Measurements from ENCODE around the gene DLAT.
"Not testable (repeated sequence)": the region's sequence is repeated elsewhere in the genome, so short reads cannot be mapped to it uniquely, and the experiment has no call there.

Gene DLAT
- total RNA-seq: 22.7 to 35.5 (median 29.4) reads per million in 4 donors

DNA sequence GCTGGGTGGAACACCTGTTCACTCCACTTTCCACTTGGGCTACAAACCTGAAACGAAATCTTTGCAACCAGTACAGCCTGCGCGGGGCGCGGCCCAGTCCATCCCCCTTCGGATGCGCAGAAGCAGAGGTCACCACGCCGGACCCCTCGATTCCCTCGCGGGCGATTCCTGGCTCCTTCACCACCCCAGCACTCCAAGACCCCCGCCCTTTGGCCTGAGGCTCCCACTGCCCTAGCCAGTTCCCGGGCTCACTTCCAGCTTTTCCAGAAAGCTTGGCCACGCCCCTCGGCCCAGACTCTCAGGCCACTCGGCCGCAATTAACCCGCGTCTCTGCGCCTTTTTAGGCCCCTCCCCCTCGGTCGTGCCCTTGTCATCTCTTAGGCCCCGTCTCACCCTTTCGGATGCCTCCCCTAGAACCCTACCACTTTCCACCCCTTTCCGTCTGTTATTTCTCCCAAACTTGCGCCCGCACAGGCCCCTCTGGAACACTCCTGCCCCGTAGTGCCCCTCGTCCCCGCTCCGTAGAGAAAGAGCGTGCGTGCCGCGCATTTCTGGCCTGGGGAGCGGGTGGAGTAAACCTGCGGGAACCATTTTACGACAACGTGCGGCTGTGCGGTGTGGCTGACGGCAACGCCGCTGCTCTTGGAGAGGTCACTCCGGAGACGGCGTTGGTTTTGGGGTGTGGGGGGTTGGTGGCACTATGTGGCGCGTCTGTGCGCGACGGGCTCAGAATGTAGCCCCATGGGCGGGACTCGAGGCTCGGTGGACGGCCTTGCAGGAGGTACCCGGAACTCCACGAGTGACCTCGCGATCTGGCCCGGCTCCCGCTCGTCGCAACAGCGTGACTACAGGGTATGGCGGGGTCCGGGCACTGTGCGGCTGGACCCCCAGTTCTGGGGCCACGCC is at the start of gene DLAT:
Gene DLAT (plus strand): TSS at position 636 of the 906 bp plus-strand sequence. CDS start 65 bp downstream, at position 701.
- DNase-seq: peak; percentile 62 to 88 (median 75)

DNA sequence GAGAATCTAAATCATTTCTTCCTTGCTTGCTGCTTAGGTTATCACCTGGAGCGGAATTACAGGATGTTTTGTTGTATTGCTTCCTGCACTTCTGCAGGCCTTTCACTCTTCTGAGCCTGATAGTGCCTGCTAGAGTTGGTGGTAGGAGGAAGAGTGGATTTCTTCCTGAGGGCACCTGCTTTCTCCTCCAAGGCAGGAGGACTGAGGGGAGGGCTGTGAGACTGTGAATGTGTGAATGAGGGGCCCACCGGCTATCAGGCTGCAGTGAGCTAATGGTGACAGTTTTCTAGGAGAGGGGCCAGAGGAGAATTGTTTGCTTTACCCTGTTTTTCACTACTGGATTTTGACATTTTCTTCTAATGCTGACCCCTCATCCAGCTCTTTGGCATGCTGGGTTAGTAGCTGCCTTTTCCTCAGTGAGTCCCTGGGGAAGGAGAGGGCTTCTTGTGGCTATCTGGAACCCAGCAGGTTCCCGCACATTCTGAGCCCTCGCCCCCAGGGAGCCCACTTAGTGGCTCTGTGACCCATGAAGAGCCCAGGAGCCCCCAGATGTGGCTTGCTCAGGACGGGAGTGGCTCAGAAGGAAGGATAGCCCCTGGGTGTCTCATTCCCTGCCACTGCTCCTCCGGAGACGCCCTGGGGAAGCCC is 49.0 kb upstream of the DLAT start:
- DNase-seq: no peak

- no peak for DNase-seq
These were observed 48.5 kb upstream of the DLAT start for GRCh38 chr11:111976767-111977145.

- DNase-seq: peak in 3 of 5 donors; percentile 2 to 8 (median 6)
These were observed 47.8 kb upstream of the DLAT start for GRCh38 chr11:111977146-111978027.

DNA sequence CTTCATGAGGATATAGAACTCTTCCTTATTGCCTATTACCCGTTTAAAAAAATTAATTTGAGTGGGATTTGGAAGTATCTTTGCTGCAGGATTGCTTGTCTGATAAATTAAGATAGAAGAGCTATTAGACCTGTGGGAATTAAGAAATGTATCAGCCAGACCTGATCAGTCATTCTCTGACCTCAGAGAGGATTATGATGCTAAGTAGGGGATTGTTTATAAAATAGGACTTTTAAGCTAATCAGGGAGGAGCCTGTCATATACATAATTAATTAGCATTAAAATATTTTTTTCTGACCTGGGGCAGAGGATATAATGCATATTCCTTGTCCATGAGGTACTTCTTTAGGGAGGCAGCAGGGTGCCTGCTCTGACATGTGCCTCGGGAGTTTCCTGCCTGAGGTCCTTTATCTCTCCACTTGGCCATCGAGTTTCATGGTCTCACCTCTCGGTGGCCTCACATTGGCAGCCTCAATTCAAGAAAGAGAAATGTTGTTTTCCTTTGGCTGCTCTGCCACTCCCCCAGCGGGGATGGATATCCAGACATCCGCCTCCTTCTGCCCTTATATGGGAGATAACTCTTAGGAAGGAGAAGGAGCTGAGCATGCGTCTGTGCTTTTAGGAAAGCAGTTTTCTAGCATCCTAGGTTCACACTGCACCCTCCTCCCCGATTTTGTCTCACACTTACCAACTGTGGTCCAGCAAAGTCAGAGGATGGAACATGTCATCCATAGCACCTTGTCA is 47.0 kb upstream of the DLAT start:
- no peak for DNase-seq

- DNase-seq: no peak
These were observed 45.1 kb upstream of the DLAT start for GRCh38 chr11:111980062-111980461.

DNA sequence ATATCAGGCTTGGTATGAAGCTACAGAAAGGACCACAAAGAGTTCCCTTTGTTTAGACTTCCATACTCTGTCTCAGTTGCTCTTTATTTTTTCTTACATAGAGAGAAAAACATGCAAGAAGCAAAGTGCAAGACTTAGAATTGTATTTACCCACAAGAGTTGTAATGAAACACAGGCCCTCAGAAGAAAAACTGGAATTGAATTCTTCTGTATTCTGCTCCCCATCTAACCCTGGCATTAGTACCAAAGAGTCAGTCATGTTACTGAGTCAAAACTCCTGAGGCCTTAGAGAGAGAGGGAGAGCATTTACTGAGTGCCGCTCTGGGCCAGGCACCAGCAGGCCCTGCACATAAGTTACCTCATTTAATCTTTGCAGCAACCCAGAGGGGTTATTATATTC is 43.9 kb upstream of the DLAT start:
- DNase-seq: no peak

DNA sequence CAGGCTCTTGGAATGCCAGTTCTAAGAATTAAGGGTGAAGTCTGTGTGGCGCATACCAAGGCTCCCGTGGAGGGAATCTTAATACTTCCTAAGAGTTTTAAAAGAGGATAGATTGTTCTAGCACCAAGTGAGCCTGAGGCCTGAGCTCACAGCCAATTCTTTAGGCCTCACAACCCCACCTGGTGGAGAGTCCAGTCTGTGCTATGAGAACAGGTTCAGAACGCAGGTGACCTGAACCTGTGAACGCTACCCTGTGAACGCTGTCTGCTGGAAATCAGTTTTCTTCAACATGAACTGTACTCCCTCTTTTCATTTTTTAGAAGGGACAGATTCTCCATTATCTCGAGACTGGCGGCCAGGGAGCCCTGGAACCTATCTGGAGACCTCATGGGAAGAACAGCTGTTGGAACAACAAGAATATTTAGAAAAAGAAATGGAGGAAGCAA is 43.2 kb upstream of the DLAT start:
- DNase-seq: peak in 4 of 5 donors; percentile 24 to 31 (median 30)

- DNase-seq: no peak
These were observed 42.5 kb upstream of the DLAT start for GRCh38 chr11:111982541-111983186.

GRCh38 chr11:111983187-111983986 is 41.8 kb upstream of the DLAT start:
- DNase-seq: no peak

DNA sequence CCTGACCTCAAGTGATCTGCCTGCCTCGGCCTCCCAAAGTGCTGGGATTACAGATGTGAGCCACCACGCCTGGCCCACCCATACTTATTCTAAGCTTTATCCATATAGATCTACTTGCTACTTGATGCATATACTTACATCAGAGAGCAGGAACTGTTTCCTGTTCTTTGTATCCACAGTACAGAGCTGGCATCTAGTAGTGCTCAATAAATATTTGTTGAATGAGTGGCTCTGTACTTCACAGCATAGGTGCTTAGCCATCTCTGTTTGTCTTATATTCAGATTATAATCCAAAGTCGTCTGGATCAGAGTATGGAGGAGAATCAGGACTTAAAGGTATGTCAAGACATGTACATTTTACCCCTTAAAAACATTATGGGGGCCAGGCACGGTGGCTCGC is 38.6 kb upstream of the DLAT start:
- no peak for DNase-seq

DNA sequence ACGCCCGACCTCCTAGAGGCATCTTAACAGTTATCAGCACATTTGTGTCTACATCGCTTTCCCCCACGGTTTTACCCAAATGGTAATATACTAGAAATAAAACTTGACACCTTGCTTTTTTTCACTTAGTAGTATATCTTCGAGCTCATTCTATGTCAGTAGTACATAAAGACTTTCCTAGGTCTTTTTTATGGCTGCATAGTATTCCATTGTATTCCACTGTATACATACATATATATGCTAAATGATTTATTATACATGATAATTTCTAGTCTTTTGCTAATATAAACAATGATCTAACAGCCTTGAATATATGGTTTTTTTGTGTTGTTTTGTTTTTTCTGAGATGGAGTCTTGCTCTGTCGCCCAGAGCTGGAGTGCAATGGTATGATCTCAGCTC is 34.8 kb upstream of the DLAT start:
- DNase-seq: no peak

- DNase-seq: no peak
These were observed 32.9 kb upstream of the DLAT start for GRCh38 chr11:111992206-111992855.

- no peak for DNase-seq
These were observed 29.1 kb upstream of the DLAT start for GRCh38 chr11:111996129-111996528.

GRCh38 chr11:111996669-111997068 is 28.5 kb upstream of the DLAT start:
- DNase-seq: not testable (repeated sequence)

DNA sequence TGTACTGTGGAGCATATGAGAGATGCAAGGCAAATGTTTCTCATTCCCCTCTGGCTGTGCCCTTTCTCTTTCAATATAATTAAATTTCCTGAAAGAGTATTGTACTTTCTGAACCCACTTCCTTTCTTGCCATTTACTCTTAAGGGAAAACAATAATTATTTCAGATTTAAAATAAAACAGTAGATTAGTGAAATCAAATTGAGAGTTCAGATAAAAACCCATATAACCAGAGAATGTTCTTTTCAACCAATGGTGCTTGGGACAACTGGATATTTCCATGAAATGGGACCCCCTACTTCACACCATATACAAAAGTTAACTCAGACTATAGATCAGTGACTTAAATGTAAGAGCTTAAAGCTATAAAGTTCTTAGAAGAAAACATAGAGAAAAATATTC is 26.1 kb upstream of the DLAT start:
- no peak for DNase-seq

DNA sequence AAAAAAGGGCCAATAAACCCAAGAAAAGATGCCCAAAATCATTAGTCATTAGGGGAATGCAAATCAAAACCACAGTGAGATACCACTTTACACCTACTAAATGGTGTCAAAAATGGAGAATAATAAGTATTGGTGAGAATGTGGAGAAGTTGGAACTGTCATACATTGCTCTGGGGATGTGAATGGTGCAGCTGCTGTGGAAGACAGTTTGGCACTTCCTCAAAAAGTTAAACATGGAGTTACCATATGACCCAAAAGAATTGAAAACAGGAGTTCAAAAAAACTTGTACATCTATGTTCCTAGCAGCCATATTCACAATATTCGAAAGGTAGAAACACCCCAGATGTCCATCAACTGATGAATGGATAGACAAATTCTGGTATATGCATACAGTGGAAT is 24.5 kb upstream of the DLAT start:
- DNase-seq: no peak

DNA sequence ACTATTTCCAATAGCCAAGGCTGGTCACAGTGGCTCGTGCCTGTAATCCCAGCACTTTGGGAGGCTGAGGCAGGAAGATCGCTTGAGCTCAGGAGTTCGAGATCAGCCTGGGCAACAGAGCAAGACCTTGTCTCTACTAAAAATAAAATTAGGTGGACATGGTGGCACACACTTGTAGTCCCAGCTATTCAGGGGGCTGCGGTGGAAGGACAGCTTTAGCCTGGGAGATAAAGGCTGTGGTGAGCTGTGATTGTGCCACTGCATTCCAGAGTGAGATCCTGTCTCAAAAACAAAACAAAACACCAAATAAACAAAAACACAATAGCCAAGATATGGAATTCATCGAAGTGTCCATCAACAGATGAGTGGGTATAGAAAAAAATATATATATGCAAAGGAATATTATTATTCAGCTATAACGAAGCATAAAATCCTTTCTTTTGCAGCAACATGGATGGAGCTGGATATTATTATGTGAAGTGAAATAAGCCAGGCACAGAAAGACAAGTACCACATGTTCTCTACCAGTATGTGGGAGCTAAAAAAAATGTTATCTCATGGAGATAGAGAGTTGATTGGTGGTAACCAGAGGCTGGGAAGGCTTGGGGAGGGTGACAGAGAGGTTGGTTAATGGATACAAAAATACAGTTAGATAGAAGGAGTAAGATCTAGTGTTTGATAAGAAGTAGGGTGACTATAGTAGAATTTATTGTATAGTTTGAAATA is 22.6 kb upstream of the DLAT start:
- DNase-seq: no peak

DNA sequence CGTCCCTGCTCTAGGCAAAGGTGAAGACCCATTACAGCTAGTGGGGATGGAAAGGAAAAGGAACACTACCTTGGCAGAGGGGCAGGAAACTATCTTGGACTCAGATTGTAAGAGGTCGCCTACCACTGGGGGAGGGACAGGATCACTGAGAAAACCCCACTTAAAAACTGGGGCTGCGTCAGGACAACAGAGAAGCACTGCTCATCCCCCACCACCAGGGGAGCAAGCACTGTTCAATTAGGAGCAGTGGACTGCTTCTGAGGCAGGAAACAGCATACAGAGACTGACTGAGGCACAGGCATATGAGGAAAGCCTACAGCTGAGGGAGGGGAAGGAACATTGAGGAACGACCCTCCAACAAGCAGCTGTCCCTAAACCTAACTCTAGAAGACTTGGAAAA is 20.8 kb upstream of the DLAT start:
- peak in 1 of 5 donors; percentile 6 for DNase-seq
